ENCODE measurements around the gene RPS6KA5.

The RPS6KA5 gene

GRCh38 chr14:90936757-90937440 lies 123.5 kb downstream of the RPS6KA5 start:
- TF ChIP-seq EZH2 (optimal IDR thresholded peaks at IDR 0.05; ENCODE audit: low read depth, low read length) (no peak), EZH2phosphoT487 (IDR thresholded peaks at IDR 0.05; ENCODE audit: low read length) (no peak)
- TF ChIP-seq, protein P1, sequence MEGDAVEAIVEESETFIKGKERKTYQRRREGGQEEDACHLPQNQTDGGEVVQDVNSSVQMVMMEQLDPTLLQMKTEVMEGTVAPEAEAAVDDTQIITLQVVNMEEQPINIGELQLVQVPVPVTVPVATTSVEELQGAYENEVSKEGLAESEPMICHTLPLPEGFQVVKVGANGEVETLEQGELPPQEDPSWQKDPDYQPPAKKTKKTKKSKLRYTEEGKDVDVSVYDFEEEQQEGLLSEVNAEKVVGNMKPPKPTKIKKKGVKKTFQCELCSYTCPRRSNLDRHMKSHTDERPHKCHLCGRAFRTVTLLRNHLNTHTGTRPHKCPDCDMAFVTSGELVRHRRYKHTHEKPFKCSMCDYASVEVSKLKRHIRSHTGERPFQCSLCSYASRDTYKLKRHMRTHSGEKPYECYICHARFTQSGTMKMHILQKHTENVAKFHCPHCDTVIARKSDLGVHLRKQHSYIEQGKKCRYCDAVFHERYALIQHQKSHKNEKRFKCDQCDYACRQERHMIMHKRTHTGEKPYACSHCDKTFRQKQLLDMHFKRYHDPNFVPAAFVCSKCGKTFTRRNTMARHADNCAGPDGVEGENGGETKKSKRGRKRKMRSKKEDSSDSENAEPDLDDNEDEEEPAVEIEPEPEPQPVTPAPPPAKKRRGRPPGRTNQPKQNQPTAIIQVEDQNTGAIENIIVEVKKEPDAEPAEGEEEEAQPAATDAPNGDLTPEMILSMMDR (IDR thresholded peaks at IDR 0.05; ENCODE audit: low read length), result no peak

GRCh38 chr14:90924621-90925340 lies 135.7 kb downstream of the RPS6KA5 start:
- Histone ChIP-seq H3K36me3 (replicated peaks; ENCODE audit: insufficient read depth, low read length) (no peaks in the 10 kb centered on the region), H4K20me1 (ENCODE audit: insufficient read depth, low read length) (no peaks in the 10 kb centered on the region), H3K4me2 (ENCODE audit: low read depth, low read length) (no peak overlapping the region), H3K9me2 (replicated peaks; ENCODE audit: insufficient read depth, low read length) (no peaks in the 10 kb centered on the region), H3K27ac (ENCODE audit: low read length) (no peak overlapping the region), H3K79me2 (ENCODE audit: low read length) (no peaks in the 10 kb centered on the region), H3K4me1 (ENCODE audit: low read length) (no peaks in the 10 kb centered on the region), H2AFZ (ENCODE audit: low read length) (no peak overlapping the region), H3F3A (ENCODE audit: insufficient read depth, low read length) (no peaks in the 10 kb centered on the region), H3K27me3 (replicated peaks; ENCODE audit: insufficient read depth, low read length) (no peaks in the 10 kb centered on the region), H3K4me3 (ENCODE audit: low read length) (no peak overlapping the region), H3K9ac (ENCODE audit: low read length) (no peak overlapping the region), H3K9me3 (replicated peaks; ENCODE audit: insufficient read depth, low read length) (no peaks in the 10 kb centered on the region)
- TF ChIP-seq EZH2phosphoT487 (IDR thresholded peaks at IDR 0.05; ENCODE audit: low read length) (no peak), EZH2 (optimal IDR thresholded peaks at IDR 0.05; ENCODE audit: low read depth, low read length) (no peak)
- TF ChIP-seq, protein P1 (IDR thresholded peaks at IDR 0.05; ENCODE audit: low read length), result no peak
- no peak for DNase-seq

More at GRCh38 chr14:90936757-90937440, 123.5 kb downstream of the RPS6KA5 start:
- Histone ChIP-seq H3K9me2 (replicated peaks; ENCODE audit: insufficient read depth, low read length) (no peaks in the 10 kb centered on the region), H3K4me1 (ENCODE audit: low read length) (no peaks in the 10 kb centered on the region), H3K9ac (ENCODE audit: low read length) (no peak overlapping the region), H2AFZ (ENCODE audit: low read length) (no peak overlapping the region), H4K20me1 (ENCODE audit: insufficient read depth, low read length) (no peaks in the 10 kb centered on the region), H3F3A (ENCODE audit: insufficient read depth, low read length) (no peaks in the 10 kb centered on the region), H3K4me3 (ENCODE audit: low read length) (no peak overlapping the region), H3K36me3 (replicated peaks; ENCODE audit: insufficient read depth, low read length) (no peaks in the 10 kb centered on the region), H3K79me2 (ENCODE audit: low read length) (no peaks in the 10 kb centered on the region), H3K27me3 (replicated peaks; ENCODE audit: insufficient read depth, low read length) (no peaks in the 10 kb centered on the region), H3K9me3 (replicated peaks; ENCODE audit: insufficient read depth, low read length) (no peaks in the 10 kb centered on the region), H3K27ac (ENCODE audit: low read length) (no peak overlapping the region), H3K4me2 (ENCODE audit: low read depth, low read length) (no peak overlapping the region)
- DNase-seq, result no peak

DNA sequence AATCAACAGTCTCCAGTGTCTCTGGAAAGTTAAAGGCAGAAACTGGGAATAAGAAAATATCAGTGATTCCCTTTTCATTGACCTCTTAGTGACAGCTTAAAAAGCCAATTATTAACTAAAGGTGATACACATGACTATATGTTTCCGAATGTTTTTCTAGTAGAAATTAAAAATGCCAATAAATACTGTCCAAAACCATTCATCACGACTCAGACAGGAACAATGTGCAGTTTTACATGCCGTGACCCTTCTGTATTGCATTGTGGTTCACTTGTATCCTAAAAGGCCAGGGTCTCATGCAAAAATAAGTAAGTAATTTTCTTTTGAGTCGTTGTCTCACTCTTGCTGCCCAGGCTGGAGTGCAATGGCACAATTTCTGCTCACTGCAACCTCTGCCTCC lies 138.3 kb downstream of the RPS6KA5 start:
- H3K4me3 ChIP-seq (ENCODE audit: low read length), result no peak overlapping the region
- H3F3A ChIP-seq (ENCODE audit: insufficient read depth, low read length), result no peaks in the 10 kb centered on the region
- H3K9me3 ChIP-seq (replicated peaks; ENCODE audit: insufficient read depth, low read length), result no peaks in the 10 kb centered on the region
- H3K36me3 ChIP-seq (replicated peaks; ENCODE audit: insufficient read depth, low read length), result no peaks in the 10 kb centered on the region
- no peaks in the 10 kb centered on the region for H3K9me2 ChIP-seq (replicated peaks; ENCODE audit: insufficient read depth, low read length)
- H3K9ac ChIP-seq (ENCODE audit: low read length), result no peak overlapping the region
- TF ChIP-seq EZH2phosphoT487 (IDR thresholded peaks at IDR 0.05; ENCODE audit: low read length) (no peak), EZH2 (optimal IDR thresholded peaks at IDR 0.05; ENCODE audit: low read depth, low read length) (no peak)
- TF ChIP-seq, protein P1 (IDR thresholded peaks at IDR 0.05; ENCODE audit: low read length), result no peak
- no peaks in the 10 kb centered on the region for H3K27me3 ChIP-seq (replicated peaks; ENCODE audit: insufficient read depth, low read length)
- H3K4me1 ChIP-seq (ENCODE audit: low read length), result no peaks in the 10 kb centered on the region
- H3K79me2 ChIP-seq (ENCODE audit: low read length), result no peaks in the 10 kb centered on the region
- H3K4me2 ChIP-seq (ENCODE audit: low read depth, low read length), result no peak overlapping the region
- H2AFZ ChIP-seq (ENCODE audit: low read length), result no peak overlapping the region
- H4K20me1 ChIP-seq (ENCODE audit: insufficient read depth, low read length), result no peaks in the 10 kb centered on the region
- H3K27ac ChIP-seq (ENCODE audit: low read length), result no peak overlapping the region
- DNase-seq, result no peak
